ENCODE measurements around the gene RALB. TPM values are rescaled to one million over a fixed set of nuclear protein-coding genes. Genes with fewer than 3 reads are reported as not detected.

The RALB gene
- total RNA-seq, 2 donors from 2014 or later = 40.1 to 43.2 TPM

DNA sequence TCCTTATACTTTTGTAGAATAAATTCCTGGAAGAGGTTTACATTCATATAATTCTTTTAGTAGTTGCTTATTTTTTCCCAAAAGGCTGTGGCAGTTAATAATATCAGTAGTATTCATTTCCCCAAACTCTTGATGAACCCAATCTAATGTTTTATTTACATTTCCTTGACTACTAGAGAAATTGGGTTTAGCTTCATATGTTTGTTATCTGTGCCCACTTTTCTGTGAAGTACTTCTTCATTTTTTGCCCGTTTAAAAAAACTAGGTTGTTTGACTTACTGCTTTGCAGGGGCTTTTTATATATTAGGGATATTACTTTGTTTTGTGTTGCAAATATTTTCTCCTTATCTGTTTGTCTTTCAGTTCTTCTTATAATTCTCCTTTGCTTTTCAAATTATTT lies 17.2 kb downstream of the RALB start:
- ATAC-seq (no peak), DNase-seq (ENCODE audit: low spot score) (no peak)
- H3K27ac Mint-ChIP-seq = no peak overlapping the region
- peaks cover 31 to 55% of the 10 kb centered on the region in 2 donors for H3K4me1 Mint-ChIP-seq (ENCODE audit: low read depth in 2 of 2)
- H3K4me3 Mint-ChIP-seq = no peak overlapping the region
- peaks cover 8% of the 10 kb centered on the region for H3K36me3 Mint-ChIP-seq
- no peaks in the 10 kb centered on the region for H3K9me3 Mint-ChIP-seq
- no peaks in the 10 kb centered on the region for H3K27me3 Mint-ChIP-seq

DNA sequence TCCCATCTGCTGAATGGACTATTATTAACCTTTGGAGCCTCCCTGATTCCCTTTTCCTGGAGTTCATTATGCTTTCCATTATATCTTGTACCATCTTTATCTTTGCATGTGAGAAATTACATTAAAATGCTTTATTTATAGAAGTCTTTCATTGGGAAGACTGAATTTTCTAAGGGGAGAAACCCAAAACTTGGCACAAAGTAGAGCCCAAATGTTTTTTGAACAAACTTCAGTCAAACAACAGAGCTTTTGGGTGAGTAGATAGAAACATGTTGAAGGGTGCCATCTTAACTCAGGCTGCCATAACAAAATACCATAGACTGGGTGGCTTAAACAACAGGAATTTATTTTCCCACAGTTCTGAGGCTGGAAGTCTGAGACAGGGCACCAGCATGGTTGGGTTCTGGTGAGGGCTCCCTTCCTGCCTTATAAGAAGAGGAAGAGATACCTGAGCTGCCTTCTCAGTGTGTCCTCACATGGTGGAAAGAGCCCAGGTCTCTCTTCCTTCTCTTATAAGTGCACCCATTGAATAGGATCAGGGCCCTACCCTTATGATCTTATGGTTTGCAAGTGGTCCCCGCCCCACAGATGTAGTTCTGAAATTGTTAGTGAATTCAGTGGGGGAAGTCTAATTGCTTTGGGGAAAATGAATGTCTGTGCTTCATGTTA lies 19.2 kb downstream of the RALB start:
- H3K9me3 Mint-ChIP-seq = no peaks in the 10 kb centered on the region
- peaks cover 26 to 50% of the 10 kb centered on the region in 2 donors for H3K4me1 Mint-ChIP-seq (ENCODE audit: low read depth in 2 of 2)
- no peak overlapping the region for H3K4me3 Mint-ChIP-seq
- H3K27me3 Mint-ChIP-seq = no peaks in the 10 kb centered on the region
- H3K36me3 Mint-ChIP-seq = peaks cover 8% of the 10 kb centered on the region
- ATAC-seq = no peak
- DNase-seq (ENCODE audit: low spot score) = no peak
- no peak overlapping the region for H3K27ac Mint-ChIP-seq

DNA sequence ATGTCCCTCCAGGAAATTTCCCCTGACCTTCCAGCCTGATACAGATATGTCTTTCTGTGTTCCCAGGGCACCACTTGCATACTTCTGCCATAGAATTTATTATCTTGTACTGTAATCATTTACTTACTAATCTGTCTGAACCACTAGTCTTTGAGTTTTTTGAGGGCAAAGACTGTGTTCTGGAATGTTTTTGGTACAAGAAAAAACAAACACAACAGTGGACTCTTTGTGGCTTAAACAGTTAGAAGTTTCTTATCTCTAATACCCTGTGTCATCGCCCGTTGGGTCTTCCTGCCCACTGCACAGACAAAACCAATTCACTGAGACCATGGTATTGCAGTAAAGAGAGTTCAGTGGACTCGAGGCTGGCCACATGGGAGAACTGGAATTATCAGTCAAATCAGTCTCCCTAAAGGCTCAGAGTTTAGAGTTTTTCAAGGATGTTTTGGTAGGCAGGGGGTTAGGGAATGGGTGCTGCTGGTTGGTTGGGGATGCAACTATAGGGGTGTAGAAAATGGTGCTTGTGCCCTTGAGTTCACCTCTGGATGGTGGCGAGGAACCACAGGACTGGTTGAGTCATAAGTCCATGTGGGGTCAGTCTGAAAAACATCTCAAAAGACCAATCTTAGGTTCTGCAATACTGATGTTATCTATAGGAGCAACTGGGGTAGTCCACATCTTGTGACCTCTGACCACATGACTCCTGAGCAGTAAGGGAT lies 20.3 kb downstream of the RALB start:
- no peaks in the 10 kb centered on the region for H3K27me3 Mint-ChIP-seq
- peaks cover 25 to 45% of the 10 kb centered on the region in 2 donors for H3K4me1 Mint-ChIP-seq (ENCODE audit: low read depth in 2 of 2)
- peak overlapping the region; percentile 19 for H3K4me3 Mint-ChIP-seq
- H3K27ac Mint-ChIP-seq = no peak overlapping the region
- ATAC-seq = no peak
- H3K36me3 Mint-ChIP-seq = peaks cover 8% of the 10 kb centered on the region
- no peak for DNase-seq (ENCODE audit: low spot score)
- H3K9me3 Mint-ChIP-seq = no peaks in the 10 kb centered on the region

DNA sequence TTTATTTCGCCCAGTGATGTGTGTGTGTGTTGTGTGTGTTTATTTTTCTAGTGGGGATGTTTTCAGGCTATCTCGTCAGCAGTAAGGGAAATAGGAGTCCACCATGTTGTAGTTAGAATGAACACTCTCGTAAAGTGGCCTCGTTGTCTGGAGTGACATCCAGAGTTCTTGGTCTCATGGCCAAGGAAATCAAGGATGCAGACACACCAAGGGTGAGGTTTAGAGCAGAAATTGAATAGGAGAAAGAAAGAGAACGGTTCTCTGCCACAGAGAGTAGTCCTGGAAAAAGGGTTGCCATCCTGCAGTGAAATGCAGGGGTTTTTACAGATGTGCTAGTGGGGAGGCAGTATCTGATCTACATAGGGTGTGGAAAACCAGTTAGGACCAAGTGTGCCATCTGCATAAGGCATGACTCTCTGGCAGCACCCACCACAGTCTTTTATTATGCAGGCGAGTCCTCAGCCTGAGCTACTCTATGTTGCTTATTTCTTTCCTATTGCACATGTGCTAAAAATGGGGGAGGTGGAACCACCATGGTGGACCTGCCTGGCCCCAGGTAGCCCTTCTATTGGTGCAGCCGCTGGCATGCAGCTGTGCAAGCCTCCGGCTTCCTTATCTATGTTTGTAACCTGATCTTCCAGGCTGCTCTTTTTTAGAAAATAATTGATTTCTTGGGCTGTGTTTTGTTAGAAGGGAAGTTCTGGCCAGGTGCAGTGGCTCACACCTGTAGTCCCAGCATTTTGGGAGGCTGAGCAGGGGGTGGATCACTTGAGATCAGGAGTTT lies 23.2 kb downstream of the RALB start:
- H3K27ac Mint-ChIP-seq = no peak overlapping the region
- DNase-seq (ENCODE audit: low spot score) (no peak), ATAC-seq (no peak)
- no peaks in the 10 kb centered on the region for H3K9me3 Mint-ChIP-seq
- H3K4me1 Mint-ChIP-seq (ENCODE audit: low read depth in 2 of 2) = peaks cover 25 to 38% of the 10 kb centered on the region in 2 donors
- H3K4me3 Mint-ChIP-seq = no peak overlapping the region
- no peaks in the 10 kb centered on the region for H3K27me3 Mint-ChIP-seq
- H3K36me3 Mint-ChIP-seq = peaks cover 18% of the 10 kb centered on the region

DNA sequence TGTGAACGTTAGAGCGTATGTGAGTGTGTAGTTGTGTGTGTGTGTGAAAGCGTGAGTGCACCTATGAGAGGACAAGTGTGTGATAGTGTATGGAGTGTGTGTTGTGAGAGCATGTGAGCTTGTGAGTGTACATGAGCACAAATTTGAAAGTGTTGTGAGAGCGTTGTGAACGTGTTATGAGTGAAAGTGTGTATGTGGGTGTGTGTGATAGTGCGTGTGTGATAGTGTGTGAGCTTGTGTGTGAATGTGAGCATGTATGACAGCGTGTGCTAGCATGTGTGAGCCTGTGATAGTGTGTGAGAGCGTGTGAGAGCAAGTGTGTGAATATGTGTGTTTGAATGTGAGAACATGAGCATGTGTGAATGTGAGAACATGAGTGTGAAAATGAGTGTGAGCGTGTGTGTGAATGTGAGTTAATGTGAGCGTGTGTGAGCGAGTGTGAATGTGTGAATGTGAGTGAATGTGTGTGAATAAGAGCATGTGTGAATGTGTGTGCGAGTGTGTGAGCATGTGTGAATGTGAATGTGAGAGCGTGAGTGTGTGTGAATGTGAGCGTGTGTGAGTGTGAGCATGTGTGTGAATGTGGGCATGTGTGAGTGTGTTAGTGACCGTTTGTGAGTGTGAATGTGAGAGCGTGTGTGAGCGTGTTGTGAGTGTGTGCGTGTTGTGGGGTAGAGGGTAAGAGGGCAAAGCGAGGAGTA lies 25.0 kb downstream of the RALB start:
- H3K27me3 Mint-ChIP-seq = no peaks in the 10 kb centered on the region
- DNase-seq (ENCODE audit: low spot score) = no peak
- H3K9me3 Mint-ChIP-seq = no peaks in the 10 kb centered on the region
- no peak overlapping the region for H3K4me3 Mint-ChIP-seq
- H3K4me1 Mint-ChIP-seq (ENCODE audit: low read depth in 2 of 2) = peaks cover 12 to 21% of the 10 kb centered on the region in 2 donors
- peaks cover 17% of the 10 kb centered on the region for H3K36me3 Mint-ChIP-seq
- no peak for ATAC-seq
- no peak overlapping the region for H3K27ac Mint-ChIP-seq

- Mint-ChIP-seq H3K27ac (no peak overlapping the region), H3K4me1 (ENCODE audit: low read depth in 2 of 2) (peaks cover 5 to 10% of the 10 kb centered on the region in 2 donors), H3K4me3 (no peak overlapping the region), H3K36me3 (peaks cover 14% of the 10 kb centered on the region), H3K27me3 (no peaks in the 10 kb centered on the region), H3K9me3 (no peaks in the 10 kb centered on the region)
- ATAC-seq (no peak), DNase-seq (ENCODE audit: low spot score) (no peak)
These were observed 26.2 kb downstream of the RALB start for GRCh38 chr2:120278901-120279300.

- no peak for DNase-seq (ENCODE audit: low spot score)
- H3K27ac Mint-ChIP-seq = no peak overlapping the region
- ATAC-seq = no peak
- peaks cover 5 to 6% of the 10 kb centered on the region in 2 donors for H3K4me1 Mint-ChIP-seq (ENCODE audit: low read depth in 2 of 2)
- no peak overlapping the region for H3K4me3 Mint-ChIP-seq
- no peaks in the 10 kb centered on the region for H3K27me3 Mint-ChIP-seq
- no peaks in the 10 kb centered on the region for H3K9me3 Mint-ChIP-seq
- H3K36me3 Mint-ChIP-seq = peaks cover 14% of the 10 kb centered on the region
These were observed 27.1 kb downstream of the RALB start for GRCh38 chr2:120279708-120280107.

- no peaks in the 10 kb centered on the region for H3K9me3 Mint-ChIP-seq
- H3K4me3 Mint-ChIP-seq = no peak overlapping the region
- no peak for DNase-seq (ENCODE audit: low spot score)
- ATAC-seq = no peak
- peaks cover 15% of the 10 kb centered on the region for H3K36me3 Mint-ChIP-seq
- H3K27me3 Mint-ChIP-seq = no peaks in the 10 kb centered on the region
- H3K4me1 Mint-ChIP-seq (ENCODE audit: low read depth in 2 of 2) = peaks cover 10 to 19% of the 10 kb centered on the region in 2 donors
- no peak overlapping the region for H3K27ac Mint-ChIP-seq
These were observed 31.0 kb downstream of the RALB start for GRCh38 chr2:120283649-120284048.

- H3K27me3 Mint-ChIP-seq = no peaks in the 10 kb centered on the region
- no peak overlapping the region for H3K27ac Mint-ChIP-seq
- H3K36me3 Mint-ChIP-seq = peaks cover 14% of the 10 kb centered on the region
- DNase-seq (ENCODE audit: low spot score) = no peak
- ATAC-seq = no peak
- H3K4me1 Mint-ChIP-seq (ENCODE audit: low read depth in 2 of 2) = peaks cover 10 to 19% of the 10 kb centered on the region in 2 donors
- H3K9me3 Mint-ChIP-seq = no peaks in the 10 kb centered on the region
- no peak overlapping the region for H3K4me3 Mint-ChIP-seq
These were observed 32.4 kb downstream of the RALB start for GRCh38 chr2:120285056-120285455.

GRCh38 chr2:120287183-120288015 lies 34.7 kb downstream of the RALB start:
- H3K4me1 Mint-ChIP-seq (ENCODE audit: low read depth in 2 of 2) = peaks cover 19 to 25% of the 10 kb centered on the region in 2 donors
- no peaks in the 10 kb centered on the region for H3K27me3 Mint-ChIP-seq
- no peaks in the 10 kb centered on the region for H3K9me3 Mint-ChIP-seq
- H3K27ac Mint-ChIP-seq = peak overlapping the region; percentile 82 to 92
- peak; percentile 61 to 94 for ATAC-seq
- peaks cover 21% of the 10 kb centered on the region for H3K36me3 Mint-ChIP-seq
- peak overlapping the region; percentile 81 for H3K4me3 Mint-ChIP-seq
- DNase-seq (ENCODE audit: low spot score) = no peak

- peak overlapping the region; percentile 81 for H3K4me3 Mint-ChIP-seq
- no peaks in the 10 kb centered on the region for H3K27me3 Mint-ChIP-seq
- ATAC-seq = no peak
- peaks cover 19 to 25% of the 10 kb centered on the region in 2 donors for H3K4me1 Mint-ChIP-seq (ENCODE audit: low read depth in 2 of 2)
- H3K36me3 Mint-ChIP-seq = peaks cover 21% of the 10 kb centered on the region
- DNase-seq (ENCODE audit: low spot score) = no peak
- H3K9me3 Mint-ChIP-seq = no peaks in the 10 kb centered on the region
- H3K27ac Mint-ChIP-seq = peak overlapping the region; percentile 82 to 92
These were observed 35.3 kb downstream of the RALB start for GRCh38 chr2:120288016-120288373.

GRCh38 chr2:120289221-120289906 lies 36.7 kb downstream of the RALB start:
- no peak overlapping the region for H3K4me3 Mint-ChIP-seq
- H3K9me3 Mint-ChIP-seq = no peaks in the 10 kb centered on the region
- peak overlapping the region in 1 of 2 donors; percentile 7 for H3K27ac Mint-ChIP-seq
- DNase-seq (ENCODE audit: low spot score) = no peak
- ATAC-seq = no peak
- peaks cover 19 to 25% of the 10 kb centered on the region in 2 donors for H3K4me1 Mint-ChIP-seq (ENCODE audit: low read depth in 2 of 2)
- no peaks in the 10 kb centered on the region for H3K27me3 Mint-ChIP-seq
- H3K36me3 Mint-ChIP-seq = peaks cover 26% of the 10 kb centered on the region

Data from natural killer cell treated with Interleukin-12 subunit alpha and Interleukin-12 subunit beta and Interleukin-15 and Interleukin-18, amount 100 ng/mL, for 72 hours (primary cell).